HepG2 (cell line): ENCODE measurements around the gene ABCA4. TPM values are rescaled to one million over a fixed set of nuclear protein-coding genes. Genes with fewer than 3 reads are reported as not detected.

Source experiments
- ATAC-seq: fragments of 200-7000 bp; cut with Tn5 transposase; 3 replicates; pipeline ENCODE4 v1.9.1; 2020; ENCODE audit warnings: mild to moderate bottlenecking, moderate library complexity
- BruUV-seq: library from RNA; stranded (reverse); fragments of 400-500 nt; replicated peaks from 2 replicates; lab custom pipeline; 2021; lab: Mats Ljungman, UMichigan
- CTCF ChIA-PET: fragments of 300-600 bp; formaldehyde crosslinking; extraction: SDS; loops from one replicate; lab custom pipeline; 2021; ENCODE audit warnings: low total read pairs, inconsistent platforms, low intra/inter-chr PET ratio; lab: Yijun Ruan, JAX
- POLR2A ChIA-PET: fragments of 350-600 bp; sonication (Branson Sonifier 250); formaldehyde crosslinking; loops from one replicate; lab custom pipeline; 2020; ENCODE audit warnings: antibody characterized with exemption, inconsistent platforms; lab: Yijun Ruan, JAX
- DNase-seq: peaks from one replicate; pipeline ENCODE4 v3.0.0-alpha.2; 2015; ENCODE audit warnings: low spot score
- FAIRE-seq: peaks from 3 replicates; lab custom pipeline; 2011; peaks lifted over from hg19 to GRCh38; lab: Jason Lieb, UNC
- H2AFZ ChIP-seq: one replicate; pipeline ENCODE4 v1.6.1; 2011; ENCODE audit warnings: low read length, inconsistent platforms
- H3K27ac ChIP-seq: fragments of 300-600 bp; 3 replicates; pipeline ENCODE4 v1.8.0; 2011; ENCODE audit warnings: mixed run types, mild to moderate bottlenecking, mixed read lengths, low read length, inconsistent platforms; ENCODE audit not compliant: insufficient read depth; ENCODE audit errors: extremely low read length
- H3K27me3 ChIP-seq, 2 experiments: fragments of 200-600 bp in 1 of 2; 2 replicates in 1 of 2; 3 replicates in 1 of 2; pipeline versions ENCODE4 v1.6.0 to v1.8.0; 2011; ENCODE audit warnings: low read length in 2 of 2, mild to moderate bottlenecking in 2 of 2, moderate library complexity in 2 of 2, inconsistent platforms in 1 of 2; ENCODE audit not compliant: insufficient read depth in 2 of 2, control insufficient read depth in 1 of 2
- H3K36me3 ChIP-seq, 2 experiments: fragments of 200-600 bp in 1 of 2; replicated peaks in 1 of 2; 2 replicates in 1 of 2; 3 replicates in 1 of 2; pipeline versions ENCODE4 v1.5.1 to v1.8.0; 2011; ENCODE audit warnings: low read length in 2 of 2, inconsistent platforms in 1 of 2; ENCODE audit not compliant: insufficient read depth in 2 of 2, control insufficient read depth in 1 of 2
- H3K4me1 ChIP-seq: 2 replicates; pipeline ENCODE4 v1.5.1; 2012; ENCODE audit warnings: low read length, inconsistent platforms; ENCODE audit not compliant: insufficient read depth
- H3K4me2 ChIP-seq: 2 replicates; pipeline ENCODE4 v1.6.0; 2011; ENCODE audit warnings: low read depth, low read length, inconsistent platforms
- H3K4me3 ChIP-seq, 3 experiments: fragments of 200-600 bp in 1 of 3; sonication (generic), shearing (Covaris generic) in 1 of 3; replicated peaks in 1 of 3; 2 replicates each; pipeline ENCODE4 v1.5.1; 2011 to 2016; ENCODE audit warnings: low read length in 3 of 3, inconsistent platforms in 2 of 3, low read depth in 2 of 3, mild to moderate bottlenecking in 2 of 3, control low read depth in 1 of 3, mixed read lengths in 1 of 3; ENCODE audit not compliant: insufficient read depth in 1 of 3
- H3K79me2 ChIP-seq: one replicate; pipeline ENCODE4 v1.6.1; 2011; ENCODE audit warnings: low read length, inconsistent platforms; ENCODE audit not compliant: insufficient read depth
- H3K9ac ChIP-seq: 2 replicates; pipeline ENCODE4 v1.6.0; 2011; ENCODE audit warnings: mild to moderate bottlenecking, low read depth, low read length, inconsistent platforms; ENCODE audit not compliant: insufficient read depth
- H3K9me3 ChIP-seq: 2 replicates; pipeline ENCODE4 v1.5.1; 2012; ENCODE audit warnings: mild to moderate bottlenecking, low read length
- H4K20me1 ChIP-seq: 2 replicates; pipeline ENCODE4 v1.6.0; 2011; ENCODE audit warnings: inconsistent platforms, mild to moderate bottlenecking, low read length, moderate library complexity; ENCODE audit not compliant: insufficient read depth
- CREB3 ChIP-seq: sonication (generic); formaldehyde crosslinking; IDR thresholded peaks from 2 replicates; pipeline ENCODE4 v1.5.0; 2020; ENCODE audit warnings: missing genetic modification reagents
- ETS1 ChIP-seq: sonication (generic); formaldehyde crosslinking; IDR thresholded peaks from 2 replicates; pipeline ENCODE4 v1.4.0; 2020; ENCODE audit warnings: missing genetic modification reagents
- FOXK2 ChIP-seq: fragments of 450-650 bp; IDR thresholded peaks from 2 replicates; pipeline ENCODE4 v1.6.1; 2016
- HHEX ChIP-seq: IDR thresholded peaks from 2 replicates; pipeline ENCODE4 v1.6.1; 2016; ENCODE audit warnings: control low read depth
- HMG20A ChIP-seq: IDR thresholded peaks from 2 replicates; pipeline ENCODE4 v1.6.1; 2016; ENCODE audit warnings: borderline replicate concordance
- HOXA7 ChIP-seq: sonication (generic); formaldehyde crosslinking; IDR thresholded peaks from 2 replicates; pipeline ENCODE4 v1.8.1; 2022; ENCODE audit warnings: mild to moderate bottlenecking, missing genetic modification reagents, moderate library complexity
- KLF9 ChIP-seq: IDR thresholded peaks from 2 replicates; pipeline ENCODE4 v1.6.1; 2016; ENCODE audit warnings: low read depth
- NR3C1 ChIP-seq: sonication (generic); formaldehyde crosslinking; IDR thresholded peaks from 2 replicates; pipeline ENCODE4 v1.4.0; 2020; ENCODE audit warnings: missing genetic modification reagents
- RFXAP ChIP-seq: sonication (generic); formaldehyde crosslinking; IDR thresholded peaks from 2 replicates; pipeline ENCODE4 v1.4.0; 2020; ENCODE audit warnings: missing genetic modification reagents, borderline replicate concordance
- ZMYM3 ChIP-seq: sonication (generic); formaldehyde crosslinking; IDR thresholded peaks from 2 replicates; pipeline ENCODE4 v1.5.1; 2020; ENCODE audit warnings: mild to moderate bottlenecking, missing genetic modification reagents
- ZNF143 ChIP-seq: sonication (generic); formaldehyde crosslinking; IDR thresholded peaks from 2 replicates; pipeline ENCODE4 v1.4.0; 2020; ENCODE audit warnings: missing genetic modification reagents
- ZNF282 ChIP-seq: fragments of 450-650 bp; IDR thresholded peaks from 2 replicates; pipeline ENCODE4 v1.6.1; 2018; ENCODE audit not compliant: partially characterized antibody
- ZNF558 ChIP-seq: sonication (generic); formaldehyde crosslinking; IDR thresholded peaks from 2 replicates; pipeline ENCODE4 v1.9.0; 2022; ENCODE audit warnings: mild to moderate bottlenecking, missing genetic modification reagents, borderline replicate concordance
- ZNF569 ChIP-seq: sonication (generic); formaldehyde crosslinking; IDR thresholded peaks from 2 replicates; pipeline ENCODE4 v1.5.0; 2020; ENCODE audit warnings: mild to moderate bottlenecking, missing genetic modification reagents, moderate library complexity, borderline replicate concordance
- WGBS: methylation state at CpG from one replicate; pipeline ENCODE4 v1.1.6; 2017; ENCODE audit warnings: low lambda C conversion rate; 5-methylcytosine and 5-hydroxymethylcytosine counted together
- in situ Hi-C: cut with HindIII; loops from 2 replicates; pipeline ENCODE4 v1.10.0; 2017; ENCODE audit warnings: low pct_unique_long_range_greater_than_20kb; ENCODE audit not compliant: extremely low pct_ligation_motif_present
- intact Hi-C: fragments of 100-400 bp; cut with micrococcal nuclease; formaldehyde crosslinking; loops from one replicate; pipeline ENCODE4 v1.10.0; 2022; ENCODE audit not compliant: unreplicated experiment
- polyA plus RNA-seq, 8 experiments: library from polyadenylated mRNA; depleted of rRNA in 3 of 8; stranded (reverse) in 7 of 8; unstranded in 1 of 8; fragments of >200 nt; fragmentation: Illumina TruSeq in 4 of 8; extraction: Trizol in 4 of 8; gene quantifications; 2 replicates each; pipeline versions ENCODE4 v1.2.1 to v1.2.3, GENCODE V29; 2011 to 2016; ENCODE audit warnings: low read depth in 4 of 8, missing spikeins in 1 of 8, mixed read lengths in 1 of 8; ENCODE audit not compliant: insufficient read depth in 1 of 8
- total RNA-seq, 5 experiments: library from RNA; depleted of rRNA; stranded (reverse); fragments of >200 nt; fragmentation: Illumina TruSeq; extraction: Trizol; gene quantifications; 2 replicates each; pipeline ENCODE4 v1.2.3, GENCODE V29; 2016; ENCODE audit warnings: low read depth in 1 of 5

ABCA4 gene
- total and polyA plus RNA-seq, 2 of the 13 experiments (the other 11 are each of a cell fraction or from before 2014, with no cell fraction given) = 0.24 to 0.67 TPM

GRCh38 chr1:94103608-94104007, 17.3 kb downstream of the ABCA4 start (continued):
- TF ChIP-seq ZMYM3 (CRISPR knock-in tag) = no peak
- no peak for TF ChIP-seq ZNF282
- no peak for TF ChIP-seq RFXAP (CRISPR knock-in tag)
- no peak for TF ChIP-seq CREB3 (CRISPR knock-in tag)
- TF ChIP-seq FOXK2 = no peak
- no peak for TF ChIP-seq KLF9 (CRISPR knock-in tag)
- no peak for TF ChIP-seq HOXA7 (CRISPR knock-in tag)
- TF ChIP-seq ZNF143 (CRISPR knock-in tag) = no peak
- no peak for TF ChIP-seq NR3C1 (CRISPR knock-in tag)
- TF ChIP-seq ZNF569 (CRISPR knock-in tag) = no peak
- no peak for TF ChIP-seq HHEX (CRISPR knock-in tag)

- ATAC-seq = no peak
- BruUV-seq = no TSS peak
- no peak overlapping the region for H2AFZ ChIP-seq
- ChIA-PET CTCF (no interaction called here), POLR2A (no interaction called here)
- 52% methylated on average over 10 of the region's 15 CpGs for WGBS
- peaks cover 68% of the 10 kb centered on the region for H3K4me1 ChIP-seq
- TF ChIP-seq ETS1 (CRISPR knock-in tag) (no peak), HMG20A (CRISPR knock-in tag) (no peak), ZNF558 (CRISPR knock-in tag) (no peak)
- H3K9ac ChIP-seq = no peak overlapping the region
- H4K20me1 ChIP-seq = no peaks in the 10 kb centered on the region
- DNase-seq = no peak
- intact Hi-C loops = no loop called here
- H3K4me3 ChIP-seq = no peak overlapping the region
- in situ Hi-C loops = no loop called here
- H3K4me2 ChIP-seq = no peak overlapping the region
- no peak for FAIRE-seq
- H3K27ac ChIP-seq = no peak overlapping the region
- peaks cover 0 to 19% of the 10 kb centered on the region in 2 experiments; a peak in 2 of 5 replicates for H3K27me3 ChIP-seq
- H3K79me2 ChIP-seq = no peaks in the 10 kb centered on the region
- H3K36me3 ChIP-seq = no peaks in the 10 kb centered on the region
- no peaks in the 10 kb centered on the region for H3K9me3 ChIP-seq
Measured at GRCh38 chr1:94101613-94102525, 19.1 kb downstream of the ABCA4 start.
